ENCODE measurements around the gene SDHA. TPM values are rescaled to one million over a fixed set of nuclear protein-coding genes. Genes with fewer than 3 reads are reported as not detected.
"Not testable (repeated sequence)": the region's sequence is repeated elsewhere in the genome, so short reads cannot be mapped to it uniquely, and the experiment has no call there.

Gene SDHA
- total RNA-seq, 2 experiments from 2014 or later, result 201 TPM

GRCh38 chr5:207599-207998 is 10.5 kb upstream of the SDHA start:
- ATAC-seq (no peak), DNase-seq (no peak)
- Mint-ChIP-seq H3K36me3 (peaks cover 8% of the 10 kb centered on the region), H3K4me3 (no peak overlapping the region), H3K27ac (no peak overlapping the region), H3K4me1 (peaks cover 9% of the 10 kb centered on the region), H3K27me3 (no peaks in the 10 kb centered on the region), H3K9me3 (ENCODE audit: low read depth) (no peaks in the 10 kb centered on the region)
- CTCF ChIA-PET, result interaction anchor here (1.5 kb wide), 1 partner anchor 19 kb away, joined by 6 read pairs; no protein-coding TSS in a partner anchor

- no peak overlapping the region for H3K27ac Mint-ChIP-seq
- H3K4me1 Mint-ChIP-seq, result peaks cover 10% of the 10 kb centered on the region
- H3K27me3 Mint-ChIP-seq, result no peaks in the 10 kb centered on the region
- no peak for DNase-seq
- ATAC-seq, result no peak
- CTCF ChIA-PET, result interaction anchor here (1.5 kb wide), 1 partner anchor 20 kb away, joined by 6 read pairs; no protein-coding TSS in a partner anchor
- peaks cover 10% of the 10 kb centered on the region for H3K36me3 Mint-ChIP-seq
- H3K9me3 Mint-ChIP-seq (ENCODE audit: low read depth), result no peaks in the 10 kb centered on the region
- H3K4me3 Mint-ChIP-seq, result no peak overlapping the region
Measured at GRCh38 chr5:208449-209114, 9.5 kb upstream of the SDHA start.

DNA sequence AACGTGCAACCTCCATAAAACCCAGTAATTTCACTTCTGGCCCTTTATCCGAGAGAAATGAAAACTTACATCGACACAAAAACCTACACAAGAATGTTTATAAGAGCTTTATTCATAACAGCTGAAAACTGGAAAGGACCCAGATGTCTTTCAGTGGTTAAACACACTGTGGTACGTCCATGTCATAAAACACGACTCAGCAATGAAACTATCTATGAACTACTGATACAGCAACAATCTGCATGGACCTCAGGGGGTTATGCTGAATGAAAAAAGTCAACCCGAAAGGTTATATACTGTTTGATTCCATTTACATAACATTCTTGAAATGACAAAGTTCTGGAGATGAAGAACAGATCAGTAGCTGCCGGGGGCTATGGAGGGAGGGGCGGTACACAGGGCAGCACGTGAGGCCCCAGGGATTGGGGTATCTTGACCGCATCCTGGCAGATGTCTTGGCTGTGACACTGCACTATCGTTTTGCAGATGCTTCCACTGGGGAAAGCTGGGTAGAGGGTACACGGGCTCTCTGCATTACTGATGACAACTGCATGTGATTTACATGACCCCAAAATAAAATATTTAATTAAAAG is 4.2 kb upstream of the SDHA start:
- DNase-seq (no peak), ATAC-seq (no peak)
- Mint-ChIP-seq H3K36me3 (peaks cover 18% of the 10 kb centered on the region), H3K9me3 (ENCODE audit: low read depth) (no peaks in the 10 kb centered on the region), H3K27me3 (no peaks in the 10 kb centered on the region), H3K4me3 (no peak overlapping the region), H3K4me1 (peaks cover 35% of the 10 kb centered on the region), H3K27ac (no peak overlapping the region)
- CTCF ChIA-PET, result interaction anchor here (1.1 kb wide), 1 partner anchor 25 kb away, joined by 5 read pairs; no protein-coding TSS in a partner anchor

DNA sequence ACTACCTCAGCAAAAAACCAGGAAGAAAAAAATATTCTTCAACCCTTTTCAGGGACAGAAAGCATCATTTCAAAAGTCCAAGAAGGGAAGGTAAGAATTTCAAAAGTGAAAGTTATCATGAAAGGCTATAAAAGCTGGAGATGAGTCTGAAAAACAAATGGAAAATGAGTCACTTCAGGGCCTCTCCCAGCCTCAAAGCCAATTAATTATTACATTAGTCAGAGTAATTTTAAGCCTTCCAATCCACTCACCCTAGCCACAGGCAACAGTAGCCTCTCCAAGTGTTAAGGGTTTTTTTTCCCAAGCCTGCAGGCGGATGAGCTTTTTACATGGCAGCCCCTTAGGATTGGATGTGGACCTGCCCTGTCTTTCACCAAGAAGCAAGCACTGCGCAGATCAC is 2.9 kb upstream of the SDHA start:
- DNase-seq; CTCF ChIA-PET; H3K27me3 Mint-ChIP-seq; H3K9me3 Mint-ChIP-seq (ENCODE audit: low read depth); ATAC-seq; H3K4me3 Mint-ChIP-seq: not testable (repeated sequence)
- Mint-ChIP-seq H3K27ac (peak overlapping the region; percentile 65), H3K4me1 (peaks cover 31% of the 10 kb centered on the region), H3K36me3 (peaks cover 18% of the 10 kb centered on the region)

DNA sequence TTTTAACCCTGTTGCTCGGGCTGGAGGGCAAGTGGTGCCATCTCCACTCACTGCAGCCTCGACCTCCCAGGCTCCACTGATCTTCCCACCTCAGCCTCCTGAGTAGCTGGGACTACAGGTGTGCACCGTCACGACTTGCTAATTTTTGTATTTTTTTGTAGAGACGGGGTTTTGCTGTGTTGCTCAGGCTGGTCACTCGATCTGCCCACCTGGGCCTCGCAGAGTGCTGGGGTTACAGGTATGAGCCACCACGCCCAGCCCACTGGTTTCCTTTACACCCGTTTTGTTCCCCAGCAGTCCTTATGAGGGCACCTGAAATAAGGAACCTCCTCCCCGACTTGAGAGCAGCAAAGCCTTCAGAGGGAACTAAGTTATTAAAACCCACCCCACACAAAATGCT is 2.0 kb upstream of the SDHA start:
- Mint-ChIP-seq H3K36me3 (peaks cover 20% of the 10 kb centered on the region), H3K4me1 (peaks cover 33% of the 10 kb centered on the region)
- DNase-seq; H3K27me3 Mint-ChIP-seq; H3K4me3 Mint-ChIP-seq; H3K9me3 Mint-ChIP-seq (ENCODE audit: low read depth); H3K27ac Mint-ChIP-seq; CTCF ChIA-PET; ATAC-seq: not testable (repeated sequence)

DNA sequence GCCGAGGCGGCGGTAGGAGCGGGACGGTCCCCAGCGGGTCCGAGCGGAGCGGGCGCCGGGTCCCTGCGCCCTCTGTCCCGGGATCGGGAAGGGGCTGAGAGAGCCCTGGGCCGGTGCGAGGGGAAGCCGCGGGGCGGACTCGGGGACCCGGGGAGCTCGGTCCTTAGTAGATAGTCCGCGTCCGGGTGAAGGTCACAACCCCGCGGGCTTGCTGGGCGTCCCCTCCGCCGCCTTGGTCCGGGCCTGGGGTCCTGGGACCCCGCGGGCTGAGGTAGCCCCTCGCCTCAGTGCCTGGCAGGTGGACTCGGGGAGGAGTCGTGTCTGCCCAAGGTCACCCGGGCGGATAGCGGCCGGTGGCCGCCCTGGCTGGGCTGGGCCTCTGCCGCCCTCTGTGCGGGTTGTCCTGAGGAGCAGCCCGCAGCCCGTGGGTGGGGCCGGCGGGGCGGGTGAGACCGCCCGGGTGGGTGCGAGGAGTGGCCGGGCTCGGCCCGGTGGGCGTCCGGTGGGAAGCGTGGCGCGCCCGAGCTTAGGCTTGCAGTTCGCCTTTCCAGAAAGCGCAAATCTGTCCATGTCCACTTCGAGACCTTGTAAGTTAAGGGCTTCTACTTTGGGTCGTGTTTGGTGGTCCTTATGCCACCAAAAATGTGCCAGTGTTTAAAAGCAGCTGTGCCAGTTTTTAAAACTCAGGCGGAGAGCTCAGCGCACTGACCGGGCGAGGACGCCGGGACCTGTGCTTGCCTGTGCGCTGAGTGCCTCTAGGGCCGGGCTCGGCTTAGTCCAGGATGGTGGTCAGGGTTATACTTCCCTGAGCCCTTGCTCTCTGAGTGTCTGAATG is 554 bp downstream of the SDHA start:
- Mint-ChIP-seq H3K4me1 (peaks cover 50% of the 10 kb centered on the region), H3K27me3 (no peaks in the 10 kb centered on the region), H3K4me3 (peak overlapping the region; percentile 87), H3K9me3 (ENCODE audit: low read depth) (no peaks in the 10 kb centered on the region), H3K36me3 (peaks cover 18% of the 10 kb centered on the region), H3K27ac (peak overlapping the region; percentile 96)
- CTCF ChIA-PET, result interaction anchor here (0.7 to 3.5 kb wide), 6 partner anchors 12 to 235 kb away, joined by 3 to 21 read pairs (median 4); no protein-coding TSS in a partner anchor
- ATAC-seq (peak; percentile 28), DNase-seq (peak; percentile 53)

GRCh38 chr5:219460-219863 is 1.3 kb downstream of the SDHA start:
- Mint-ChIP-seq H3K4me3 (peak overlapping the region; percentile 87), H3K27me3 (no peaks in the 10 kb centered on the region), H3K36me3 (peaks cover 12% of the 10 kb centered on the region), H3K27ac (peak overlapping the region; percentile 96), H3K9me3 (ENCODE audit: low read depth) (no peaks in the 10 kb centered on the region), H3K4me1 (peaks cover 44% of the 10 kb centered on the region)
- CTCF ChIA-PET, result interaction anchor here (1.7 to 3.5 kb wide), 3 partner anchors 31 to 234 kb away, joined by 4 to 21 read pairs (median 4); no protein-coding TSS in a partner anchor
- peak; percentile 62 for DNase-seq
- ATAC-seq, result peak; percentile 12

DNA sequence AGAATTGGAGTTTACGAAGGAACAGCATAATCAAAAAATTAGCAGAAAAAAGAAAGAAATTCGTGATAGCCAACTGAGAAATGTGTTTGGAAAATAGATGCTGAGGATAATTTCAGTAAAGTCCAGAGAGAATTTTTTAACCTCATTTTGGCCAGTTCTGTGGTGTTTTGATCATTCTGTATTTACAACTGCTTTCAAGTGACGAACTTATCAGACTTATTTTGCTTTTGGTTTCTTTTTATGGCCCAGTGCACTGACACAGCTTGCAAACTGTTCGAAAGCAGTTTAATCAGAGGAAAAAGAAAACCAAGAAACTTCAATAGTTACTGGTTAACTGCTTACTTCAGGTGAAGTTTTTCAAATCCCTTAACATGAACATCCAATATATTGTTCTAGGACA is 1.9 kb downstream of the SDHA start:
- CTCF ChIA-PET, result interaction anchor here (1.7 to 3.5 kb wide), 3 partner anchors 32 to 234 kb away, joined by 4 to 21 read pairs (median 4); no protein-coding TSS in a partner anchor

GRCh38 chr5:222951-223715 is 5.0 kb downstream of the SDHA start:
- CTCF ChIA-PET; H3K27me3 Mint-ChIP-seq; DNase-seq; H3K4me3 Mint-ChIP-seq; ATAC-seq; H3K9me3 Mint-ChIP-seq (ENCODE audit: low read depth): not testable (repeated sequence)
- H3K4me1 Mint-ChIP-seq, result peaks cover 26% of the 10 kb centered on the region
- H3K27ac Mint-ChIP-seq, result peak overlapping the region; percentile 74
- peaks cover 31% of the 10 kb centered on the region for H3K36me3 Mint-ChIP-seq

More for the DNA sequence above, 1.9 kb downstream of the SDHA start:
- H3K27me3 Mint-ChIP-seq, result no peaks in the 10 kb centered on the region
- DNase-seq (no peak), ATAC-seq (no peak)
- H3K36me3 Mint-ChIP-seq, result peaks cover 15% of the 10 kb centered on the region
- peak overlapping the region; percentile 96 for H3K27ac Mint-ChIP-seq
- no peaks in the 10 kb centered on the region for H3K9me3 Mint-ChIP-seq (ENCODE audit: low read depth)
- peaks cover 42% of the 10 kb centered on the region for H3K4me1 Mint-ChIP-seq
- peak overlapping the region; percentile 87 for H3K4me3 Mint-ChIP-seq

DNA sequence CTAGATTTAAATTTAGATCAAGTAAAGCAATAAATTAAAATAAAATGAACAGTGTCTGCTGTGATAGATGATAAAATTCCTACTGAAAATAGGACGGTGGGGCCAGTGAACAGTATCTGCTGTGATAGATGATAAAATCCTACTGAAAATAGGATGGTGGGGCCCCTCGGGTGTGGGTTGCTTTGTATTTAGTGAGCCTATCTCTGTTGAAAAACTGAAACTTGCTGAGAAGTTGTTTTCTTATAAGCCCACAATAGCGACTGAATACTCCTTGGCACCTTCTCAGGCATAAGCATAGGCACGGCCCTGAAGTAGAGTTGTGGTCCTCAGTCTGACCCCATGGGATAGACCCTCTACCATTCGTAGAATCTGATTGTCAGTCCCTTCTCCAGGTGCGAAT is 5.7 kb downstream of the SDHA start:
- H3K27me3 Mint-ChIP-seq, result no peaks in the 10 kb centered on the region
- CTCF ChIA-PET, result no interaction called here
- no peak overlapping the region for H3K27ac Mint-ChIP-seq
- no peak overlapping the region for H3K4me3 Mint-ChIP-seq
- H3K9me3 Mint-ChIP-seq (ENCODE audit: low read depth), result no peaks in the 10 kb centered on the region
- no peak for ATAC-seq
- DNase-seq, result no peak
- H3K36me3 Mint-ChIP-seq, result peaks cover 31% of the 10 kb centered on the region
- H3K4me1 Mint-ChIP-seq, result peaks cover 26% of the 10 kb centered on the region

DNA sequence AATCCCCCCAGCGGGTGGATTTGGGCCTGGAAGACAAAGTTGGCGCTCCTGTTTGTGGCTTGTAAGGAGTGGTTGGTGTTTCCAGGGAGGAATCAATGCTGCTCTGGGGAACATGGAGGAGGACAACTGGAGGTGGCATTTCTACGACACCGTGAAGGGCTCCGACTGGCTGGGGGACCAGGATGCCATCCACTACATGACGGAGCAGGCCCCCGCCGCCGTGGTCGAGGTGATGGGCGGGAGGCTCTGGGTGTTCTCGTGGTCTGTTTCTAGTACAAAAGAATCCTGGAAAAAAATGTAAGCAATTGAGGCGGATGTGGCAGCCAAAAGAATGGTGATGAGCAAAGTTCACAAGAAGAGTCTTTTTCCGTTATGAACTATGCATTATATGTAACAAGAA is 7.2 kb downstream of the SDHA start:
- H3K27me3 Mint-ChIP-seq, result no peaks in the 10 kb centered on the region

DNA sequence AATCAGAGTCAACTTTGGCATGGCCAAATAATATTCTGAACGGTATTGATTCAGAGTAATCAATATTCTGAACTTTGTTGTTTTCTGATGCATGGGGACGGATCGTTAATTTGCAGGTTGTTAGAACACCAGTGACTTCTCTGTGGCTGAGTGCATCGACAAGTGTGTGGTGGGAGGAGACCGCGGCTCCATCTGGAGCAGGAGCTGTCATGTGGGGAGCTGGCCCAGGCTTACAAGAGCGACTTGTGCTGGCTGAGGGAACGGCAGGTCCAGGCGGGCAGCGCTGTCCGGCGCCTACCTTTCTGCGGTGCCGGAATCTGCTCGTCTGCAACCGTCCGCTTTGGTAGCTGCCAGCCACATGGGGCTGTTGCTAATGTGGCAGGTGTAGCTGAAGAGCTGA is 9.3 kb downstream of the SDHA start:
- CTCF ChIA-PET; H3K4me3 Mint-ChIP-seq; DNase-seq; ATAC-seq; H3K27ac Mint-ChIP-seq; H3K27me3 Mint-ChIP-seq; H3K9me3 Mint-ChIP-seq (ENCODE audit: low read depth): not testable (repeated sequence)
- Mint-ChIP-seq H3K36me3 (peaks cover 52% of the 10 kb centered on the region), H3K4me1 (peaks cover 25% of the 10 kb centered on the region)

More for the DNA sequence above, 7.2 kb downstream of the SDHA start:
- Mint-ChIP-seq H3K27ac (no peak overlapping the region), H3K4me3 (no peak overlapping the region), H3K36me3 (peaks cover 39% of the 10 kb centered on the region), H3K4me1 (peaks cover 24% of the 10 kb centered on the region), H3K9me3 (ENCODE audit: low read depth) (no peaks in the 10 kb centered on the region)
- CTCF ChIA-PET, result no interaction called here
- ATAC-seq, result no peak
- no peak for DNase-seq

- ATAC-seq, result no peak
- DNase-seq, result no peak
- Mint-ChIP-seq H3K9me3 (ENCODE audit: low read depth) (no peaks in the 10 kb centered on the region), H3K27me3 (no peaks in the 10 kb centered on the region), H3K4me1 (peaks cover 14% of the 10 kb centered on the region), H3K27ac (no peak overlapping the region), H3K36me3 (peaks cover 57% of the 10 kb centered on the region), H3K4me3 (no peak overlapping the region)
- CTCF ChIA-PET, result no interaction called here
Measured at GRCh38 chr5:228886-229285, 10.8 kb downstream of the SDHA start.

Measured in activated CD8-positive, alpha-beta memory T cell treated with anti-CD3 and anti-CD28 coated beads, Interleukin-2, amount 10 ng/mL, durations not matched to agents 7 days and 5 days (primary cell).